Fibroblast of peridontal ligament (primary cell): ENCODE data around the gene VWA1.
"Not testable (repeated sequence)": the region's sequence is repeated elsewhere in the genome, so short reads cannot be mapped to it uniquely, and the experiment has no call there.

Source experiments
- DNase-seq: peaks from one replicate; pipeline ENCODE4 v3.0.0-alpha.2; 2010; ENCODE audit errors: extremely low read depth

Gene VWA1

DNA sequence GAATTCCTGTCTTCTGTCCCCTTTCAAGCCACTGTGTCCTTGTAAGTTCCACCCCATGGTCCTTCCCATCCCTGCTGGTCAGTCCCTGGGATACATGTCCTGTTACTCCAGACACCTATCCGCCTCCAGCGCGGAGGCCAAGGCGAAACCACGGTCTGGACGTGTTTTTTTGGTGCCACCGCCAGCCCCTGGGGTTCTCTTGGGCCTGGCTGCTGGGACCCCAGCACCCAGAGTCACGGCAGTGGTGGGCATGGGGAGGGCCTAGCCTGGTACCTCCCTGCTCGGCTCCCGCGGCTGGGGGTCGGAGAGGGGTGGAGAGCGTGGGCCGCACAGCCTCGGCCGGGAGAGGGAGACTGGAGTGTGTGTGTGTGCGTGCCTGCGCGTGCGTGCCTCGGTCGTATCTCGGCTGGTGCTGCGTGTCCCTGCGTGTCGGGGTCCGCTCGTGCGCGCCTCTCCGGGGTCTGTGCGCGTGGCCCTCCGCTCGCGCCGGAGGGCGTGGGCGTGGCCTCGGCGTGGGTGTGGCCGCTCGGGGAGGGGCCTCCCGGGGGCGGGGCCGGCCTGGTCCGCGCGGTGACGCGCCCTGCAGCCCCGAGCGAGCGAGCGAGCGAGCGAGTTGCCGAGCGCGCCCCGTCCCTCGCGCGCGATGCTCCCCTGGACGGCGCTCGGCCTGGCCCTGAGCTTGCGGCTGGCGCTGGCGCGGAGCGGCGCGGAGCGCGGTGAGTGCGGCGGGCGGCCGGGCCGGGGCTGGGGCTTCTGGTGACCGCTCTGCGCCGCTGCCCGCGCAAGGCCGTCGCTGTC is at the start of gene VWA1:
Gene VWA1 (plus strand): TSS at position 585 of the 798 bp plus-strand sequence. CDS start 59 bp downstream, at position 644.
- DNase-seq = peak; percentile 39

- no peak for DNase-seq
These were observed 49.6 kb upstream of the VWA1 start for GRCh38 chr1:1385931-1386330.

- no peak for DNase-seq
These were observed 48.1 kb upstream of the VWA1 start for GRCh38 chr1:1387098-1388077.

DNA sequence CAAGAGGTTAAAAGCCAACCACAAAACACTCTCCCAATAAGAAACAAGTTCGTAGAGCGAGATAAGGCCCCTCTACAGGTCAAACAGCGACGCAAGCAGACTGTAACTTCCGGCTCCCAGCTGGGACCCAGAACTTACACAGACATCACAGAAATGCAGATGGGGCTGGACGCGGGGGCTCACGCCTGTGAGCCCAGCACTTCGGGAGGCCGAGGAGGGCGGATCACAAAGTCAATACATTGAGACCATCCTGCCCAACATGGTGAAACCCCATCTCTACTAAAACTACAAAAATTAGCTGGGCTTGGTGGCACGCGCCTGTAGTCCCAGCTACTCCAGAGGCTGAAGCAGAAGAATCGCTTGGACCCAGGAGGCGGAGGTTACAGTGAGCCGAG is 47.4 kb upstream of the VWA1 start:
- DNase-seq = no peak

GRCh38 chr1:1390675-1391074 is 44.8 kb upstream of the VWA1 start:
- DNase-seq = no peak

DNA sequence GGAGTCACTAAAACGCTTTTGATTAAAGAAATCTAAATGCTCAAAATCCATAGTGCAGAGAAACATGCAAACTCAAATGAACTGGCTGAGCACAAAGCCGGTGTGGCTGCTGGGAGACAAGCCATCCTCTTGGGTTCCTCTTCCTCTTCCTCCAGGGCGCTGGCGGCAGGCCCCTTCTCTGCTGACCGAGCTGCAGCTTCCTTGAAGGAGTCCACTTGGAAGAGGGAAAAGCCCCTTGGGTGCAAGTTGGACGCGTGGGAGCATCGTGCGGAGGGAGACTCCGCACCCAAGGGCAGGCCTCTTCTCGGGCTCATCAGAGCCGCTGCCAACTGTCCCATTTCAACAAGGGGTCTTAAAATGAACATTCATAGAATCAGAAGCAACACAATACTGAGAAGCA is 44.3 kb upstream of the VWA1 start:
- no peak for DNase-seq

GRCh38 chr1:1393014-1393413 is 42.5 kb upstream of the VWA1 start:
- no peak for DNase-seq

- no peak for DNase-seq
These were observed 42.1 kb upstream of the VWA1 start for GRCh38 chr1:1393428-1393827.

GRCh38 chr1:1394116-1394515 is 41.4 kb upstream of the VWA1 start:
- no peak for DNase-seq

GRCh38 chr1:1395166-1395565 is 40.3 kb upstream of the VWA1 start:
- DNase-seq = no peak

- DNase-seq = peak; percentile 21
These were observed 37.5 kb upstream of the VWA1 start for GRCh38 chr1:1397839-1398523.

DNA sequence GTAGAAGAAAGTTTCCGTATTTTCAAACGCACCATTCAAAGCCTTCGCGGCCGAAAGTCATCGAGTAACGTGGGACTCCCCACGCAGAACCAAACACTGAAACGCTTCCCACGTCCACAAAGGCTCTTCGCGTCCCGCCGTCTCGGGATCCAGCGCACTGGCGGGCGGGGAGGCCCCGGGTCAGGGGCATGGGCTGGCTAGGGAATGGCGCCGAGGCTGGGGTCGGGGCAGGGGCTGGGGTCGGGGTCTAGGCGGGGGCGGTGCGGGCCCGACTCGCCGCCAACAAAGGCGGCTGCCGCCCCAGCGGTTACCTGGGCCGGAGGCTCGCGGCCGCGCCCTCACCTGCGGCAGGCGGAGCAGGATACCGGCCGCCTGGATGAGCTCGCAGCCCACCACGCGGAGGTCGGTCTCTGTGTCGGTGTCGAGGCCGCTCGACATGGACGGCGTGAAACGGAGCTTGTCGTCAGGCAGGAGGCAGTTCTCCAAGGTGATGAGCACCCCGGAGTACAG is 36.8 kb upstream of the VWA1 start:
- no peak for DNase-seq

- peak; percentile 97 for DNase-seq
These were observed 36.2 kb upstream of the VWA1 start, which contains the start of gene CCNL2 for GRCh38 chr1:1399187-1399871. CCNL2 (minus strand) TSS chr1:1399335; CDS start chr1:1399306, 29 bp downstream.

- peak; percentile 28 for DNase-seq
These were observed 35.5 kb upstream of the VWA1 start for GRCh38 chr1:1399872-1400575.

GRCh38 chr1:1400576-1401456 is 34.7 kb upstream of the VWA1 start:
- DNase-seq = no peak

- DNase-seq = no peak
These were observed 34.0 kb upstream of the VWA1 start for GRCh38 chr1:1401457-1402010.

GRCh38 chr1:1402072-1402900 is 33.2 kb upstream of the VWA1 start:
- peak; percentile 60 for DNase-seq

GRCh38 chr1:1402901-1403392 is 32.5 kb upstream of the VWA1 start:
- not testable (repeated sequence) for DNase-seq
